Measurements from ENCODE around the gene LARGE1.

LARGE1 gene

DNA sequence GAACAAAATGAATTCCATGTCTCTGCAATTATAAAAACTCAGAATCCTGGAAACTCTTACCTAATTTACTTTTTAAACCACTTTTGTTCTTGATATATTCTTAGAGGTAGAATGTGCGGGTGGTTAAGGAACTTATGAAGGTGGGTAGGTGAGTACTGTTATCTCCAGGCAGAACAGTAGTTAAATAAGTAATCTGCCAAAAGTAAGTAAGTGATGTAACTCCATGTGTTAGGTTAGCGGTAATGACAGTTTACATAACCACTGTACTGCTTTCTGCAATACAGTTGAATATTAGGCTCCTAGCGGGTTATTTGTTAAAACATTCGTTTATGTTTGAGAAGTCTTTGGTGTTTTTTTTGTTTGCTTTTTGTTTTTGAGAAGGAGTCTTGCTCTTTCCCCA is 7.1 kb downstream of the LARGE1 start:
- DNase-seq: no peak

DNA sequence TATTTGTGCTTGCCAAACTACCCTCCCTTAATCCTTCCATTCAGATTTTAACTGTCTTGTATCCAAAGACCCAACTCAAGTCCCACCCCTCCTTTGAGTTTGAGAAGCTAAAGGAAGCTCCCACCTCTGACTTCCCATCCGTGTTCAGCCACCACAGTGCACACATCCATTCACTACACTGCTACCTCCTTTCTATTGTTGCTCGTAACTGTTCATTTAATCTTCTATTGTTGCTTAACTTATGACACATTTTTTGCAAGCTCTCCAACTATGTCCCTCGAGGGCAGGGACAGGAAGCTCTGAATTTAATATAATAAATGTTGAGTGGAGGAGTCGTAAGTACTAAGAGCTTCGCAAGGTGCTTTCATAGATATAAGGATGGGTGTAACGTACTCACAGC is 10.4 kb downstream of the LARGE1 start:
- DNase-seq: no peak

- DNase-seq: no peak
Measured at GRCh38 chr22:33909075-33909458, 11.2 kb downstream of the LARGE1 start.

GRCh38 chr22:33908171-33909074 is 11.9 kb downstream of the LARGE1 start:
- DNase-seq: no peak

- DNase-seq: no peak
Measured at GRCh38 chr22:33906954-33907353, 13.3 kb downstream of the LARGE1 start.

GRCh38 chr22:33906475-33906874 is 13.8 kb downstream of the LARGE1 start:
- DNase-seq: no peak

DNA sequence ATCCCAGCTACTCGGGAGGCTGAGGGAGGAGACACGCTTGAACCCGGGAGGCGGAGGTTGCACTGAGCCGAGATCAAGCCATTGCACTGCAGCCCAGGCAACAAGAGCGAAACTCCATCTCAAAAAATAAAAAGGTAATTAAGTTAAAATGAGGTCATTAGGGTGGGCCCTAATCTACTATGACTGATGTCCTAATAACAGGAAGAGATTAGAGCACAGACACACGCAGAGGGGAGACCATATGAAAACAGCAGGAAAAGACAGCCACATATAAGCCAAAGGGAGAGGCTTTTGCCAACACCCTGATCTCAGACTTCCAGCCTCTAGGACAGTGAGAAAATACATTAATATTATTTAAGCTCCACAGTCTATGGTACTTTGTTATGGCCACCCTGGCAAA is 17.3 kb downstream of the LARGE1 start:
- DNase-seq: no peak

GRCh38 chr22:33902073-33902472 is 18.2 kb downstream of the LARGE1 start:
- DNase-seq: no peak

DNA sequence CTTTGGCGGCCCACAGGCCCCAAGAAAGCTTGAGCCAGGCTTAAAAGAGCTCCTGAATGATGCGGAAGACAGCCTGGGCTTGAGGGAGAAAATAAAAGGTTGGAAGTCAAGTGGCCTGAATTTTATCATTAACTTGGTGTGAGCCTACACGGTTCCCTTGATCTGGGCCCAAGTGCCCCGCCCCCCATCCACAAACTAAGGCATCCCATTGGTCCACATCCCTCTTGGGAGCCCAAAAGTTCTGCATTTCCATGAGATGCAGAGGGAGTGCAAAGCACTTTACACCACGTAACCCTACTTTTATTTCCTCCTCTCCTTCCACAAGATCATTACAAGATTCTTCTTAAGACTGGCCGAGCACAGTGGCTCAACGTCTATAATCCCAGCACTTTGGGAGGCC is 22.2 kb downstream of the LARGE1 start:
- DNase-seq: no peak

GRCh38 chr22:33897448-33897835 is 22.8 kb downstream of the LARGE1 start:
- DNase-seq: no peak

DNA sequence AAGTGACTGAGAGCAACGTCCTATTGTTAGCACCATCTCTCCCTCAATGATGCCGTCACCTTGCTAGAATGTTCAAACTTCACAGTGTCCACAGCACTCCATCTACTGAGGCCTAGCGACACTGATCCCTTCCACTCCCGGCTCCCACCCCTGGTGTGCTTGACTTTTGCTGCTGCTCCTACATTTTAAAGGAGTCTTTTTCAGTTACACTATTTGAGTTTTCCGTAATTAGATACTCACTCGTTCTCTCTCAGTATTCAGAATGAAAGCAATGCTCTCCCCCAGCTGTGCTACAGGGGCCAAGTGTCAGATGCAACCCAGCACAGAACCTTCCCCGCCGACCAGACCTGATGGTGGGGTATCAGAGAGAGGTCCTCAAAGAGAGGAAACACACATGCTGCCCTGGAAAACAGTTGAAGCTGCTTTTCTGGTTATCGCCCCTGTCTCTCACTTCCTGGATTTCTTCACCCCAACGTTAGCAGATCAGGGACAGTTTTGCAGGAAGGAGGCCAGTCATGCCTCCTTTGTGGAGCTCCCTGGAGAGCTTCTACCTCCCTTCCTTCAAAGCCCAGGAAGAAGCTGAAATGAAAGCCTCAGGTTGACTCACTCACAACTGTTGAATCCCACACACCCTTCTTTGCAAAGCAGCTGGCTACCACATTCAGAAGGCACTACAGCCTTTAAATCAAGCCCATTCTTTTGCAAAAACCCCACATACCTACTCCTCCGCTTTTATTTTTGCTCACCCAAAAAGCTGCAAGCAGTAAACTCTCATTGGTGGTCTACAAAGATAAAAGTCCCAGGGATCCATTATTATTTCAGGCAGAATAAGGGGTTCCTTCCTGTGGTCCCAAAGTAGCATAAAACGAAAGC is 23.5 kb downstream of the LARGE1 start:
- no peak for DNase-seq

DNA sequence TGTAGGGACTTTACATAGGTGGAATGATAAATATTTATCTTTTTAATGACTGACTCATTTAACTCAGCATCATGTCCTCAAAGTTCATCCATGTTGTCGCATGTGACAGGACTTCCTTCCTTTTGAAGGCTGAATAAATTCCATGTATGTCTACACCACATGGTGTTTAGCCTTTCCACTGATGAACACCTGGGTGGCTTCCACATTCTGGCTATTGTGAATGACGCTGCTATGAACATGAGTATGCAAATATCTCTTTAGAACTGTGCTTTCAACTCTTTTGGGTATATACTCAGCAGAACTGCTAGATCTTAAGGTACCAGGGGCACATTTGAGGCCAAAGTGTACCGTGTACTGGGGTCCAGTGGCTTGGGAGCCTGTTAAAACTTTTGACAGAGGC is 24.1 kb downstream of the LARGE1 start:
- no peak for DNase-seq

DNA sequence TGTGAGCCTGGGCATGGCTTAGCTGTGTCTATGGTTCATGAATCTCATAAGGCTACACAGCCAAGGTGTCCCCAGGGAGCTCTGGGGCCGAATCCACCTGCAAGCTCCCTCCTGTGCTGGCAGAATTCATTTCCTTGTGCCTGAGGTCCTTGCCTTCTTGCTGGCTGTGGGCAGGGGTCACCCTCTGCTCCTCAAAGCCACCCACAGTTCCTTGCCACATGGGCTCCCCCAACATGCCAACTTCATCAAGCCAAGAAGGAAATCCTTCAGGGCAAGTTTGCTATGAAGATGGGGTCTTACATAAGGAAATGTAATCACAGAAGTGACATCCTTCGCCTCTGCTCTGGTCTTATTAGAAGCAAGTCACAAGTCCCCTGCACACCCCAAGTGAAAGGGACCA is 24.8 kb downstream of the LARGE1 start:
- no peak for DNase-seq

GRCh38 chr22:33894515-33894914 is 25.8 kb downstream of the LARGE1 start:
- no peak for DNase-seq

DNA sequence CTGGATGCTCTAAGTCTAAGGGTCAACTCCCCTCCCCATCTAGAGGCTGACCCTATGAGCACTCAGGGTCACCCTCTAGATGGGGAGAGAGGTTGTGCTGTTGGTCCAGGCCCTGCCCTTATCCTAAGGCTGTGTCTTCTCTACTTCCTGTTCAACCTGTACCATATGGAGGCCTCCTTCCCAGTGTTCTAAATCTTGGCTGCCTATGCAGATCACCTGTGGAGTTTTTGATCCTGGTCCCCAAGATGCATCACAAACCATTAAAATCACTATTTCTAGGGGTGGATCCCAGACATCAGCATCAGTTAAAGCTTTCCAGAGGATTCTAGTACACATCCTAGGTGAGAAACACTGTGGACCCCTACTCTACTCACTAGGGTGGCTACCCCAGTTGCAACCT is 26.2 kb downstream of the LARGE1 start:
- no peak for DNase-seq

- no peak for DNase-seq
Measured at GRCh38 chr22:33893512-33893911, 26.8 kb downstream of the LARGE1 start.

- DNase-seq: no peak
Measured at GRCh38 chr22:33891992-33892391, 28.3 kb downstream of the LARGE1 start.

DNA sequence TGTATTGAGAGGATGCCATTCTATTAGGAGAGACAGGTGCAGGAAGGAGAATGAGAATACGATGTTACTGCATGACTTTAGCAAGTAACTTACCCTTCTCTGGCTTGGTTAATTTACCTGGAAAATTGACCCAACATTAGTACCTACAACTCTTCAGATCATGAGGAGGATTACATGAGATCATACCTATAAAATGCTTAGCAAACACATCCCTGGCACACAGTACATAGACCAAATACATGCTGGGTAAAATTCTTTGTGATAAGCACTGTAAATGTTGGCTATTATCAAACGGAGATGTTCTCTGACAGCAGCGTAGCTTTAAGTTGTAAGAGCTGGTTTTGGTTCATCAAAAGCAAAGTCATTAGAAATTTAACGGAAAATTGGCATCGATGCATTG is 28.8 kb downstream of the LARGE1 start:
- no peak for DNase-seq

GRCh38 chr22:33889748-33890147 is 30.5 kb downstream of the LARGE1 start:
- DNase-seq: no peak

DNA sequence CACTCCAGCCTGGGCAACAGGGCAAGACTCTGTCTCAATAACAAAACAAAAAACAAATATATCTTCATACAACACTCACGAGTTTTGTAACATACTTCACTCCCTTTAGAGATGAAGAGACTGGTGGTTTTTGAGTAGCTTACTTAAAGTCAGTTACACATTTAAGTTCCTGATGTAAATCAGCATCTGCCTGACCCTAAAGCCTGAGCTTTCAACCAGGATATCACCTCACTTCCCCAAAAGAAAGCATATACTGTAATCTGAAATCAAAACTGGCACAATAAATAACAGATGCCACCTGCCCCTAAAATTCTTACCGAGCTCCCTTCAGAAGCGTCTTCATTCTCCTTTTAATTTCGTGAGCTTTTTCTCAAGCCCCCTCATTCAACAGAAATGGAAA is 31.5 kb downstream of the LARGE1 start:
- no peak for DNase-seq

DNA sequence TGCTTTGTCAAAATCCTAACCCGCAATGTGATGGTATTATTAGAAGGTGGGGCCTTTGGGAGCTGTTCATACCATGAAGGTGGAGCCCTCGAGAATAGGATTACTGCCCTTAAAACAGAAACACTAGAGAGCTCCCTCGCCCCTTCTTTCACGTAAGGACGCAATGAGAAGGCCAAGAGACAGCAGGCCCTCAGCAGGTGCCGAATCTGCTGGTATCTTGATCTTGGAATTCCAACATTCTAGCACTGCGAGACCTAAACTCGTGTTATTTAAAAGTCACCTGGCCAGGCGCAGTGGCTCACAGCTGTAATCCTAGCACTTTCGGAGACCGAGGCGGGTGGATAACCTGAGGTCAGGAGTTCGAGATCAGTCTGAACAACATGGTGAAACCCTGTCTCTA is 33.1 kb downstream of the LARGE1 start:
- DNase-seq: no peak

- no peak for DNase-seq
Measured at GRCh38 chr22:33886696-33887095, 33.6 kb downstream of the LARGE1 start.

DNA sequence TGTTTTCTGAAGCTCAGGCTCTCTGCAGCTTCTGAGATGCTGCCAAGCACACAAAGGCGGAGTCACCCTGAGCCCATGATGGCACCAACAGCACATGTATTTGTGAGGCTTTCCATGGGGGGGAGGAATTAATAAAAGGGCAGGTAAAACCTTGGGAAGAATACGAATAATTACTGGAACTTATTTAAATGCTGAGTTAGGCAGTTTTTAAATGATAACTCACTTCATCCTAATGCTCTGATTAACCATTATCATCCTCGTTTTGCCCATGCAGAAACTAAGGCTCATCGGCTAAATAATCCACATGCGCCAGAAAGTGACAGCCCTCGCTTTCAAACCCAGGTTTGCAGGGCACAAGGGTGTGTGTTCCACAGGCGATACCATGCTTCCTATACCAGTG is 35.4 kb downstream of the LARGE1 start:
- DNase-seq: no peak
